Fibroblast of mammary gland (primary cell): ENCODE data around the gene TACC2.

Source experiments
- DNase-seq: peaks from one replicate; pipeline ENCODE4 v3.0.0-alpha.2; 2010; ENCODE audit warnings: low read depth
- H3K4me3 ChIP-seq: 2 replicates; pipeline ENCODE4 v1.5.1; 2011; ENCODE audit warnings: low read depth, mild to moderate bottlenecking, low read length, moderate library complexity; ENCODE audit not compliant: control insufficient read depth
- TF ChIP-seq, protein P1 (sequence below): conservative IDR thresholded peaks from 2 replicates; pipeline ENCODE4 v1.5.1; 2011; ENCODE audit warnings: low read depth, low read length, inconsistent platforms; ENCODE audit not compliant: control insufficient read depth, insufficient read depth

TACC2 gene

DNA sequence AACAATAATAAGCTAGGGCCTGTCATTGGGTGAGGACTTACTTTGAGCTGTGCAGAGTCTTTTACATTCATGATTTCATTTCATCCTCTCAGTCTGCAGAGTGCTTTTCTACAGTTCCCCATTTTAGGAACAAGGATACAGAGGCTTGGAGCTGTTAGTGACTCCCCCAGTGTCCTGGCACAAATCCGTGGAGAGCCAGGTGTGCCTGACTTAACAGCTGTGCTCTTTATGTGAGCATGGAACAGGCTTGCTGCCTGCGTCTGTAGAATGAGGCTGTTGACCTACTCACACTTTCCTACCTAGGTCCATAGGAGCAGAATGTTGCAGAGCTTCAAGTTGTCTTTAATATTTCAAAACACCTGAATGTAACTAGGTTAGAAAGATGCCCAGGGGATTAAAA is 231.8 kb downstream of the TACC2 start:
- TF ChIP-seq, protein P1, sequence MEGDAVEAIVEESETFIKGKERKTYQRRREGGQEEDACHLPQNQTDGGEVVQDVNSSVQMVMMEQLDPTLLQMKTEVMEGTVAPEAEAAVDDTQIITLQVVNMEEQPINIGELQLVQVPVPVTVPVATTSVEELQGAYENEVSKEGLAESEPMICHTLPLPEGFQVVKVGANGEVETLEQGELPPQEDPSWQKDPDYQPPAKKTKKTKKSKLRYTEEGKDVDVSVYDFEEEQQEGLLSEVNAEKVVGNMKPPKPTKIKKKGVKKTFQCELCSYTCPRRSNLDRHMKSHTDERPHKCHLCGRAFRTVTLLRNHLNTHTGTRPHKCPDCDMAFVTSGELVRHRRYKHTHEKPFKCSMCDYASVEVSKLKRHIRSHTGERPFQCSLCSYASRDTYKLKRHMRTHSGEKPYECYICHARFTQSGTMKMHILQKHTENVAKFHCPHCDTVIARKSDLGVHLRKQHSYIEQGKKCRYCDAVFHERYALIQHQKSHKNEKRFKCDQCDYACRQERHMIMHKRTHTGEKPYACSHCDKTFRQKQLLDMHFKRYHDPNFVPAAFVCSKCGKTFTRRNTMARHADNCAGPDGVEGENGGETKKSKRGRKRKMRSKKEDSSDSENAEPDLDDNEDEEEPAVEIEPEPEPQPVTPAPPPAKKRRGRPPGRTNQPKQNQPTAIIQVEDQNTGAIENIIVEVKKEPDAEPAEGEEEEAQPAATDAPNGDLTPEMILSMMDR = no peak
- no peak for DNase-seq
- H3K4me3 ChIP-seq = no peak overlapping the region

DNA sequence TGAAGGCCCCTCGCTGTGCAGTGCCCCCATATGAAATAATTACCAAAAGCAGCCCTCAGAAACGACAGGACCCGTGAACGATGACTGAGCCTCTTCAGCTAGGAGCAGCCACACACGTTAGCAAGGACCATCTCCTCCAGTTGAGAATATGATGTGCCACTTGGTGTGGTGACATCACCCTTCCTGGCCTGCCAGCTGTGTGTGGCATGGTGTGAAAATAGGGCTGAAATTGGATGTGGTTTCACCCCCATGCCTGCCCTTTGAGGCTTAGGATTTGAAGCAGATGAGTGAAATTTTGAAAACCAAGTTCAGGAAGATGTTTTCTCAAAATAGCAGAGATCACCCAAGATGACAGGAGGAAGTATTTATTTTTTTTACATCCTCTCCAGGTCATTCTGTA is 233.0 kb downstream of the TACC2 start:
- TF ChIP-seq, protein P1 = no peak
- no peak overlapping the region for H3K4me3 ChIP-seq
- no peak for DNase-seq

- TF ChIP-seq, protein P1 = no peak
- no peak overlapping the region for H3K4me3 ChIP-seq
- no peak for DNase-seq
These were observed 233.7 kb downstream of the TACC2 start for GRCh38 chr10:122222638-122223037.

DNA sequence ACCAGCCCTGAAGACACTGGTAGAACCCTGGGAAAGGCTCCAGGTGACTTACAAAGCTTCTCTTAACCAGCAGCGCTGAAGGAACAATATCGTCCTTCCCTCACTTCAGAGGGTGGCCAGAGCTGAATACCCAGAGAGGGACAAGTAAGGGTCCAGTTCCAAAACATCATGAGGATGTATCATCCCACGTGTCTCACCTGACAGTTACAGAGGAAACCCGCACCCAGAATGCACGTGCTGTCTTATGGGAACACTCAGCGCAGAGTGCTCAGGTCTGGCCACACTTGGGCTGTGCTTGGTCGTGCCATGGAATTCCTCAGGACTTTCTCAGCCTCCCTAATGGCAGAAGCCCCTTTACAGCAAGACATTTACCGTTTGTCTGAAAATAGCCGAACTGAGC is 235.2 kb downstream of the TACC2 start:
- no peak for DNase-seq
- TF ChIP-seq, protein P1 = no peak
- no peak overlapping the region for H3K4me3 ChIP-seq

DNA sequence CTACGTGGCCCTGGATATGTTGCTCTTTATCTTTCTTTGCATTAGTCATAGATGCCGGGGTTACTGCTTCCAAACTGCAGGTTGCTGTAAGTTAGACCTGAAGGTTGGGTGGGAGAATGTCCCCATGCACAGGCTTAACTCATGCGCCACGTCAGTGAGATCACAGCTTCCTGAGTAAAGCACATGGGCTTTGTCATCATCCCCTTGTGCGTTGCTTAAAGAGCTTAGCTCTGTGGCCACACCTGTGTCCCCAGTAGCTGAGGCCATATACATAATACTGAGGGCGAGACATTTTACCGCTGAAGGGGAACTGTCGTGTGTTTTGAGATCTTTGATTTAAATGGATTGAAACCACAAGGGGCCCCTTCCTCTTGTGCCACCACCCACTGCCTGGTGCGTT is 236.4 kb downstream of the TACC2 start:
- H3K4me3 ChIP-seq = no peak overlapping the region
- TF ChIP-seq, protein P1 = no peak
- DNase-seq = no peak

GRCh38 chr10:122227754-122228153 is 238.8 kb downstream of the TACC2 start:
- no peak overlapping the region for H3K4me3 ChIP-seq
- DNase-seq = no peak

More at GRCh38 chr10:122227754-122228153, 238.8 kb downstream of the TACC2 start:
- TF ChIP-seq, protein P1 = no peak
